ENCODE results near the gene SLC45A1.

DNA sequence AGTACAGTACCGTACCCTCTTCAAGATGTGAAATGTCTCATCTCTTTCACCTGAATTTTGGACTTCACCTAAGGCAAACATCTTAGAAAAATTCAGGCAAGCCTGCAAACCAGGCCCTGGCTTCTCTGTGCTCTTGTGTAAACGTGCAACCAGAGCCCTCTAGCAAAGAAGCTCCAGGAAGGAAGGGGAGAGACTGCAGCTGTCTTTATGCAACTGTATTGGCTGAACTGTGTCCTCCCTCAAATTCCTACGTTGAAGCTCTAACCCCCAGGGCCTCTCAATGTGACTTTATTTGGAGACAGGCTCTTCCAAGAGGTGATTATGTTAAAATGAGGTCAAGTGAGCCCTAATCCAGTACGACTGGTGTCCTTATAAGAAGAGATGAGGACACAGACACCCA, 60.3 kb downstream of the SLC45A1 start:
- TF ChIP-seq EZH2 (IDR thresholded peaks at IDR 0.05) = no peak
- TF ChIP-seq POLR2AphosphoS5 (IDR thresholded peaks at IDR 0.05; ENCODE audit: borderline replicate concordance, low read depth, low read length) = no peak

All from SK-N-MC (cell line).